ENCODE measurements around the gene SLC25A1. TPM values are rescaled to one million over a fixed set of nuclear protein-coding genes. Genes with fewer than 3 reads are reported as not detected.
A peak's percentile ranks its signal among the peaks of the same experiment; 100 is the strongest.

SLC25A1 gene
- total RNA-seq, 1 experiment from 2014 or later, result 151 TPM

- H4K91ac ChIP-seq (ENCODE audit: insufficient read length, low read depth, low read length), result no peak overlapping the region
- H3K4me1 ChIP-seq (ENCODE audit: insufficient read depth, low read length), result no peaks in the 10 kb centered on the region; the same call in 1 of the 2 replicates
- no peak overlapping the region for H4K5ac ChIP-seq (ENCODE audit: insufficient read length, low read depth, low read length)
- H2BK120ac ChIP-seq (ENCODE audit: low read depth, low read length, poor library complexity, severe bottlenecking), result no peak overlapping the region
- H2BK20ac ChIP-seq (ENCODE audit: low read depth, low read length, poor library complexity, severe bottlenecking), result no peak overlapping the region
- no peak overlapping the region for H3K23ac ChIP-seq (ENCODE audit: insufficient read length, low read depth, low read length)
- no peaks in the 10 kb centered on the region for H3K9me3 ChIP-seq (ENCODE audit: control insufficient read depth, low read depth, low read length)
- no peak overlapping the region for H3K9ac ChIP-seq (ENCODE audit: extremely low read depth, insufficient read length, low read length)
- H3K56ac ChIP-seq (ENCODE audit: insufficient read length, low read depth, low read length), result no peak overlapping the region
- no peaks in the 10 kb centered on the region for H3K79me2 ChIP-seq (ENCODE audit: insufficient read depth, low read length)
- no peaks in the 10 kb centered on the region for H3K27me3 ChIP-seq (ENCODE audit: insufficient read depth, low read length)
- H3K27ac ChIP-seq (ENCODE audit: insufficient read length, low read depth, low read length), result no peak overlapping the region
- peaks cover 2% of the 10 kb centered on the region for H4K20me1 ChIP-seq (ENCODE audit: control insufficient read depth, insufficient read depth, insufficient read length)
- H3K4me2 ChIP-seq (ENCODE audit: insufficient read depth, insufficient read length, low read length), result peak overlapping the region; percentile 44
- no peak overlapping the region for H2BK5ac ChIP-seq (ENCODE audit: insufficient read length, low read length)
- Mint-ChIP-seq H3K36me3 (ENCODE audit: insufficient read depth in 1 of 3, low read depth in 3 of 3) (peaks cover 0 to 15% (median 5%) of the 10 kb centered on the region in 3 experiments; a peak in 4 of 7 replicates), H3K9me3 (no peaks in the 10 kb centered on the region), H3K4me3 (peak overlapping the region; percentile 70 to 85), H3K27me3 (ENCODE audit: low read depth) (no peaks in the 10 kb centered on the region), H3K27ac (peak overlapping the region in 2 of 3 experiments; percentile 29 to 88; a peak in 3 of 7 replicates), H3K4me1 (peaks cover 26 to 27% of the 10 kb centered on the region in 2 experiments)
- H3K4ac ChIP-seq (ENCODE audit: low read depth, low read length), result no peak overlapping the region
- H3T11ph ChIP-seq (ENCODE audit: low read length), result no peak overlapping the region
- no CpG with 5 or more reads among the region's 15 CpGs for WGBS (ENCODE audit: extremely low coverage, insufficient read length, low lambda C conversion rate)
- peak; percentile 88 for DNase-seq
- H2AFZ ChIP-seq (ENCODE audit: low read length), result no peak overlapping the region
- peak; percentile 84 for TF ChIP-seq CTCF (conservative IDR thresholded peaks at IDR 0.05)
- no peak overlapping the region for H3K18ac ChIP-seq (ENCODE audit: insufficient read length, low read depth, low read length)
- H3K23me2 ChIP-seq (ENCODE audit: insufficient read length, low read depth, low read length, poor library complexity, severe bottlenecking), result peaks cover 5% of the 10 kb centered on the region
- H3K79me1 ChIP-seq (ENCODE audit: insufficient read depth, low read depth, low read length, poor library complexity, severe bottlenecking), result no peaks in the 10 kb centered on the region
- H2AK5ac ChIP-seq (ENCODE audit: insufficient read length, low read length), result no peak overlapping the region
- H4K8ac ChIP-seq (replicated peaks; ENCODE audit: insufficient read length, low read depth, low read length), result no peak overlapping the region
- H2BK15ac ChIP-seq (ENCODE audit: low read depth, low read length), result no peak overlapping the region
- H2BK12ac ChIP-seq (ENCODE audit: insufficient read length, low read depth, low read length), result no peak overlapping the region
- no peak overlapping the region for H3K14ac ChIP-seq (ENCODE audit: insufficient read depth, low read length)
Observed at GRCh38 chr22:19179497-19180048, 1.0 kb upstream of the SLC25A1 start.

Data from H9 (cell line).